Retina (tissue), 1 donor: ENCODE data around the gene CHCHD1.
"Not testable (repeated sequence)": the region's sequence is repeated elsewhere in the genome, so short reads cannot be mapped to it uniquely, and the experiment has no call there.

Experiments used
- DNase-seq: peaks from one replicate; pipeline ENCODE4 v3.0.0-alpha.2; 2016

CHCHD1 gene

GRCh38 chr10:73796035-73796434 is 14.2 kb downstream of the CHCHD1 start:
- DNase-seq, result not testable (repeated sequence)

GRCh38 chr10:73796766-73797165 is 14.9 kb downstream of the CHCHD1 start:
- DNase-seq, result no peak

- DNase-seq, result no peak
Measured at GRCh38 chr10:73797324-73798025, 15.6 kb downstream of the CHCHD1 start.

- DNase-seq, result no peak
Measured at GRCh38 chr10:73798087-73798486, 16.2 kb downstream of the CHCHD1 start.

- DNase-seq, result no peak
Measured at GRCh38 chr10:73798927-73799560, 17.2 kb downstream of the CHCHD1 start.

GRCh38 chr10:73799899-73800559 is 18.2 kb downstream of the CHCHD1 start:
- no peak for DNase-seq

- no peak for DNase-seq
Measured at GRCh38 chr10:73800560-73801252, 18.9 kb downstream of the CHCHD1 start.

GRCh38 chr10:73801253-73801590 is 19.4 kb downstream of the CHCHD1 start:
- DNase-seq, result no peak

- no peak for DNase-seq
Measured at GRCh38 chr10:73802276-73802991, 20.6 kb downstream of the CHCHD1 start.

- no peak for DNase-seq
Measured at GRCh38 chr10:73803680-73804286, 21.9 kb downstream of the CHCHD1 start.

GRCh38 chr10:73806176-73806950 is 24.5 kb downstream of the CHCHD1 start:
- DNase-seq, result no peak

- no peak for DNase-seq
Measured at GRCh38 chr10:73807471-73807870, 25.6 kb downstream of the CHCHD1 start.

GRCh38 chr10:73808021-73808815 is 26.4 kb downstream of the CHCHD1 start:
- DNase-seq, result no peak

GRCh38 chr10:73809061-73809818 is 27.4 kb downstream of the CHCHD1 start:
- DNase-seq, result no peak

- no peak for DNase-seq
Measured at GRCh38 chr10:73810358-73810734, 28.5 kb downstream of the CHCHD1 start.

GRCh38 chr10:73810735-73811465 is 29.1 kb downstream of the CHCHD1 start:
- DNase-seq, result no peak

- no peak for DNase-seq
Measured at GRCh38 chr10:73812657-73813056, 30.8 kb downstream of the CHCHD1 start.

- no peak for DNase-seq
Measured at GRCh38 chr10:73813333-73813732, 31.5 kb downstream of the CHCHD1 start.

- no peak for DNase-seq
Measured at GRCh38 chr10:73814276-73814895, 32.5 kb downstream of the CHCHD1 start.
